CD4-positive, alpha-beta memory T cell (primary cell): Measurements from ENCODE around the gene HOXB2. TPM values are rescaled to one million over a fixed set of nuclear protein-coding genes. Genes with fewer than 3 reads are reported as not detected.

Experiments used
- CTCF ChIA-PET: fragments of 350-600 bp; sonication (Branson Sonifier 250); formaldehyde crosslinking; loops from one replicate; lab custom pipeline; 2021; ENCODE audit warnings: inconsistent platforms; ENCODE audit not compliant: partially characterized antibody; lab: Charles Lee
- POLR2A ChIA-PET: fragments of 350-600 bp; sonication (Branson Sonifier 250); formaldehyde crosslinking; loops from one replicate; lab custom pipeline; 2021; ENCODE audit not compliant: partially characterized antibody; lab: Charles Lee
- DNase-seq, 5 donors: peaks; one replicate each; pipeline versions ENCODE4 v3.0.0 to v3.0.0-alpha.2; 2020 to 2022; ENCODE audit warnings: mixed read lengths in 1 of 5
- H3K27ac ChIP-seq: one replicate; pipeline ENCODE4 v1.7.0; 2013; ENCODE audit warnings: low read depth, low read length
- H3K27me3 ChIP-seq: 2 replicates; pipeline ENCODE4 v1.7.0; 2013; ENCODE audit warnings: mild to moderate bottlenecking, low read length, moderate library complexity; ENCODE audit not compliant: insufficient read depth
- H3K36me3 ChIP-seq: 2 replicates; pipeline ENCODE4 v1.7.0; 2013; ENCODE audit warnings: mild to moderate bottlenecking, low read length, moderate library complexity; ENCODE audit not compliant: insufficient read depth
- H3K4me1 ChIP-seq: 2 replicates; pipeline ENCODE4 v1.7.0; 2013; ENCODE audit warnings: mild to moderate bottlenecking, low read length, moderate library complexity; ENCODE audit not compliant: insufficient read depth
- H3K4me3 ChIP-seq, 2 donors: one replicate each; pipeline ENCODE4 v1.7.0; 2013; ENCODE audit warnings: low read length in 2 of 2, mild to moderate bottlenecking in 1 of 2
- H3K9me3 ChIP-seq, 2 donors: one replicate each; pipeline ENCODE4 v1.7.0; 2013; ENCODE audit warnings: low read length in 2 of 2, control low read depth in 1 of 2; ENCODE audit not compliant: control insufficient read depth in 1 of 2
- H3K27ac Mint-ChIP-seq, 7 donors: one replicate each; pipeline ENCODE4 v1.8.0; 2020 to 2021; ENCODE audit warnings: mixed read lengths in 7 of 7, mild to moderate bottlenecking in 6 of 7, inconsistent platforms in 3 of 7, moderate library complexity in 3 of 7
- H3K27me3 Mint-ChIP-seq, 2 donors: one replicate each; pipeline ENCODE4 v1.8.0; 2020 to 2021; ENCODE audit warnings: mixed read lengths in 2 of 2
- H3K36me3 Mint-ChIP-seq, 2 donors: one replicate each; pipeline ENCODE4 v1.8.0; 2020 to 2021; ENCODE audit warnings: mixed read lengths in 2 of 2, inconsistent platforms in 1 of 2, mild to moderate bottlenecking in 1 of 2
- H3K4me1 Mint-ChIP-seq, 4 donors: one replicate each; pipeline ENCODE4 v1.8.0; 2020 to 2021; ENCODE audit warnings: mixed read lengths in 4 of 4, mild to moderate bottlenecking in 1 of 4
- H3K4me3 Mint-ChIP-seq, 8 donors: one replicate each; pipeline ENCODE4 v1.8.0; 2020 to 2021; ENCODE audit warnings: mixed read lengths in 8 of 8, mild to moderate bottlenecking in 7 of 8, moderate library complexity in 6 of 8, inconsistent platforms in 3 of 8
- H3K9me3 Mint-ChIP-seq, 8 donors: one replicate each; pipeline ENCODE4 v1.8.0; 2020 to 2021; ENCODE audit warnings: mixed read lengths in 8 of 8, mild to moderate bottlenecking in 5 of 8, inconsistent platforms in 3 of 8, moderate library complexity in 1 of 8
- intact Hi-C: fragments of 100-400 bp; cut with micrococcal nuclease; formaldehyde crosslinking; loops from one replicate; pipeline ENCODE4 v1.15.1; 2023
- polyA plus RNA-seq, 2 donors: library from polyadenylated mRNA; unstranded; fragments of 300-500 nt; fragmentation: Illumina TruSeq; gene quantifications; one replicate each; pipeline ENCODE4 v1.2.3, GENCODE V29; 2021
- total RNA-seq, 2 experiments: library from RNA; stranded (reverse); gene quantifications; one replicate each; pipeline ENCODE4 v1.2.3, GENCODE V29; 2021

HOXB2 gene
- total and polyA plus RNA-seq, 4 experiments from 2014 or later, result 12.7 to 39.2 (median 35.4) TPM

GRCh38 chr17:48587276-48588073 is 42.6 kb upstream of the HOXB2 start:
- no peak for DNase-seq
- Mint-ChIP-seq H3K4me3 (peak overlapping the region in 5 of 8 donors; percentile 29 to 61 (median 36)), H3K27me3 (peaks cover 50 to 69% of the 10 kb centered on the region in 2 donors), H3K36me3 (peaks cover 0 to 5% of the 10 kb centered on the region in 2 donors), H3K27ac (peak overlapping the region in 2 of 7 donors; percentile 2 to 55), H3K9me3 (peaks cover 0 to 2% (median 0%) of the 10 kb centered on the region in 8 donors), H3K4me1 (peaks cover 10 to 41% (median 29%) of the 10 kb centered on the region in 4 donors)
- POLR2A ChIA-PET, result interaction anchor here (1.2 to 2.3 kb wide), 4 partner anchors 9 to 253 kb away, joined by 3 to 6 read pairs (median 4); partner anchors contain the start of gene HOXB4
- CTCF ChIA-PET, result interaction anchor here (0.8 to 2.6 kb wide), 10 partner anchors 26 to 562 kb away, joined by 3 to 11 read pairs (median 4); no protein-coding TSS in a partner anchor
- Histone ChIP-seq H3K4me1 (peaks cover 27% of the 10 kb centered on the region), H3K27ac (no peak overlapping the region), H3K36me3 (no peaks in the 10 kb centered on the region), H3K9me3 (no peaks in the 10 kb centered on the region), H3K27me3 (peaks cover 29% of the 10 kb centered on the region), H3K4me3 (no peak overlapping the region)
- intact Hi-C loops, result no loop called here

- Histone ChIP-seq H3K27ac (no peak overlapping the region), H3K4me3 (peak overlapping the region; percentile 73 to 98), H3K36me3 (no peaks in the 10 kb centered on the region), H3K9me3 (no peaks in the 10 kb centered on the region), H3K4me1 (peaks cover 29% of the 10 kb centered on the region), H3K27me3 (peaks cover 34% of the 10 kb centered on the region)
- POLR2A ChIA-PET, result interaction anchor here (1.2 to 2.3 kb wide), 3 partner anchors 9 to 253 kb away, joined by 3 to 6 read pairs (median 4); partner anchors contain the start of gene HOXB4
- H3K4me1 Mint-ChIP-seq, result peaks cover 12 to 46% (median 29%) of the 10 kb centered on the region in 4 donors
- no peak for DNase-seq
- intact Hi-C loops, result no loop called here
- peaks cover 0 to 2% (median 0%) of the 10 kb centered on the region in 8 donors for H3K9me3 Mint-ChIP-seq
- H3K4me3 Mint-ChIP-seq, result peak overlapping the region; percentile 90 to 97 (median 94)
- CTCF ChIA-PET, result interaction anchor here (0.7 to 2.6 kb wide), 8 partner anchors 26 to 561 kb away, joined by 3 to 11 read pairs (median 4); no protein-coding TSS in a partner anchor
- peaks cover 49 to 70% of the 10 kb centered on the region in 2 donors for H3K27me3 Mint-ChIP-seq
- H3K27ac Mint-ChIP-seq, result peak overlapping the region in 3 of 7 donors; percentile 11 to 82 (median 69)
- H3K36me3 Mint-ChIP-seq, result peaks cover 0 to 5% of the 10 kb centered on the region in 2 donors
Measured at GRCh38 chr17:48586355-48587258, 41.7 kb upstream of the HOXB2 start.

GRCh38 chr17:48584223-48584741 is 39.4 kb upstream of the HOXB2 start:
- no peaks in the 10 kb centered on the region for H3K9me3 Mint-ChIP-seq
- intact Hi-C loops, result no loop called here
- ChIA-PET POLR2A (no interaction called here), CTCF (interaction anchor here (0.8 to 2.6 kb wide), 5 partner anchors 12 to 249 kb away, joined by 3 to 18 read pairs (median 4); no protein-coding TSS in a partner anchor)
- H3K27me3 ChIP-seq, result peaks cover 40% of the 10 kb centered on the region
- peaks cover 14 to 63% (median 39%) of the 10 kb centered on the region in 4 donors for H3K4me1 Mint-ChIP-seq
- H3K4me3 Mint-ChIP-seq, result peak overlapping the region in 6 of 8 donors; percentile 12 to 58 (median 51)
- H3K4me1 ChIP-seq, result peaks cover 47% of the 10 kb centered on the region
- no peaks in the 10 kb centered on the region for H3K9me3 ChIP-seq
- peaks cover 0 to 5% of the 10 kb centered on the region in 2 donors for H3K36me3 Mint-ChIP-seq
- no peaks in the 10 kb centered on the region for H3K36me3 ChIP-seq
- no peak for DNase-seq
- no peak overlapping the region for H3K27ac ChIP-seq
- H3K27ac Mint-ChIP-seq, result peak overlapping the region in 1 of 7 donors; percentile 66
- H3K4me3 ChIP-seq, result no peak overlapping the region
- peaks cover 56 to 73% of the 10 kb centered on the region in 2 donors for H3K27me3 Mint-ChIP-seq

GRCh38 chr17:48583708-48584222 is 38.9 kb upstream of the HOXB2 start:
- no peak for DNase-seq
- Histone ChIP-seq H3K4me3 (no peak overlapping the region), H3K9me3 (no peaks in the 10 kb centered on the region), H3K4me1 (peaks cover 52% of the 10 kb centered on the region), H3K36me3 (no peaks in the 10 kb centered on the region), H3K27ac (no peak overlapping the region), H3K27me3 (peaks cover 38% of the 10 kb centered on the region)
- peak overlapping the region in 1 of 7 donors; percentile 66 for H3K27ac Mint-ChIP-seq
- peaks cover 18 to 68% (median 44%) of the 10 kb centered on the region in 4 donors for H3K4me1 Mint-ChIP-seq
- peaks cover 0 to 10% of the 10 kb centered on the region in 2 donors for H3K36me3 Mint-ChIP-seq
- peak overlapping the region in 3 of 8 donors; percentile 12 to 57 (median 53) for H3K4me3 Mint-ChIP-seq
- POLR2A ChIA-PET, result interaction anchor here (1.4 kb wide), 1 partner anchor 92 kb away, joined by 6 read pairs; no protein-coding TSS in a partner anchor
- peaks cover 60 to 76% of the 10 kb centered on the region in 2 donors for H3K27me3 Mint-ChIP-seq
- intact Hi-C loops, result no loop called here
- H3K9me3 Mint-ChIP-seq, result no peaks in the 10 kb centered on the region
- CTCF ChIA-PET, result interaction anchor here (0.8 to 2.6 kb wide), 7 partner anchors 12 to 276 kb away, joined by 3 to 18 read pairs (median 4); no protein-coding TSS in a partner anchor

GRCh38 chr17:48582750-48583069 is 37.8 kb upstream of the HOXB2 start:
- H3K4me1 ChIP-seq, result peaks cover 54% of the 10 kb centered on the region

More at GRCh38 chr17:48582750-48583069, 37.8 kb upstream of the HOXB2 start:
- ChIA-PET CTCF (interaction anchor here (0.8 to 2.6 kb wide), 9 partner anchors 35 to 275 kb away, joined by 3 to 18 read pairs (median 4); no protein-coding TSS in a partner anchor), POLR2A (interaction anchor here (1.4 kb wide), 1 partner anchor 91 kb away, joined by 6 read pairs; no protein-coding TSS in a partner anchor)
- Mint-ChIP-seq H3K4me3 (peak overlapping the region; percentile 45 to 77 (median 70)), H3K4me1 (peaks cover 22 to 74% (median 47%) of the 10 kb centered on the region in 4 donors), H3K36me3 (peaks cover 3 to 15% of the 10 kb centered on the region in 2 donors), H3K27me3 (peaks cover 57 to 70% of the 10 kb centered on the region in 2 donors), H3K27ac (peak overlapping the region in 2 of 7 donors; percentile 37 to 73), H3K9me3 (no peaks in the 10 kb centered on the region)
- H3K36me3 ChIP-seq, result no peaks in the 10 kb centered on the region
- no peak overlapping the region for H3K4me3 ChIP-seq
- H3K27me3 ChIP-seq, result peaks cover 34% of the 10 kb centered on the region
- intact Hi-C loops, result no loop called here
- no peak overlapping the region for H3K27ac ChIP-seq
- no peak for DNase-seq
- H3K9me3 ChIP-seq, result no peaks in the 10 kb centered on the region
